Colonic mucosa (tissue), 4 donors: ENCODE data around the gene SPON1. TPM values are rescaled to one million over a fixed set of nuclear protein-coding genes. Genes with fewer than 3 reads are reported as not detected.

Experiments
- DNase-seq: peaks from one replicate; pipeline ENCODE4 v3.0.0-alpha.2; 2020
- H3K27ac ChIP-seq: fragments of 200-600 bp; one replicate; pipeline ENCODE4 v1.8.0; 2021
- H3K27me3 ChIP-seq: fragments of 200-600 bp; one replicate; pipeline ENCODE4 v1.8.0; 2021
- H3K36me3 ChIP-seq: fragments of 200-600 bp; one replicate; pipeline ENCODE4 v1.8.0; 2021
- H3K4me1 ChIP-seq: fragments of 200-600 bp; one replicate; pipeline ENCODE4 v1.8.0; 2021; ENCODE audit warnings: mild to moderate bottlenecking
- H3K4me3 ChIP-seq: fragments of 200-600 bp; one replicate; pipeline ENCODE4 v1.8.0; 2021
- H3K9ac ChIP-seq, 2 donors: one replicate each; pipeline ENCODE4 v1.7.0; 2013; ENCODE audit warnings: control low read depth in 2 of 2, low read depth in 2 of 2, low read length in 2 of 2
- H3K9me3 ChIP-seq: fragments of 200-600 bp; one replicate; pipeline ENCODE4 v1.8.0; 2021
- CTCF ChIP-seq: fragments of 200-600 bp; IDR thresholded peaks from one replicate; pipeline ENCODE4 v1.8.0; 2022; ENCODE audit warnings: antibody characterized with exemption, mild to moderate bottlenecking
- intact Hi-C: fragments of 100-400 bp; cut with DNase I; formaldehyde crosslinking; loops from one replicate; pipeline ENCODE4 v1.14.1; 2022
- total RNA-seq, 2 donors: library from RNA; stranded (reverse); fragmentation: NEBNext Ultra II Directional in 1 of 2; extraction: Animal tissue kit (Norgen Biotek cat#: 25700) in 1 of 2; gene quantifications; one replicate each; pipeline ENCODE4 v1.2.1, GENCODE V29; 2021
- donor health status: healthy.
- donor health status: DM: no; HTN: no; CAD: no.
- donor health status: DM: no; HTN: no; CAD: no.

Gene SPON1
- total RNA-seq, 2 donors from 2014 or later = 91.4 to 93.9 TPM

- Histone ChIP-seq H3K9me3 (no peaks in the 10 kb centered on the region), H3K27ac (no peak overlapping the region), H3K36me3 (no peaks in the 10 kb centered on the region), H3K4me3 (no peak overlapping the region), H3K4me1 (no peaks in the 10 kb centered on the region), H3K27me3 (no peaks in the 10 kb centered on the region), H3K9ac (no peak overlapping the region)
- TF ChIP-seq CTCF = no peak
- no peak for DNase-seq
- intact Hi-C loops = no loop called here
These were observed 105.2 kb downstream of the SPON1 start for GRCh38 chr11:14067686-14068085.

GRCh38 chr11:14070896-14071295, 108.4 kb downstream of the SPON1 start:
- Histone ChIP-seq H3K4me3 (no peak overlapping the region), H3K4me1 (no peaks in the 10 kb centered on the region), H3K27ac (no peak overlapping the region), H3K9ac (no peak overlapping the region), H3K27me3 (no peaks in the 10 kb centered on the region), H3K9me3 (no peaks in the 10 kb centered on the region), H3K36me3 (no peaks in the 10 kb centered on the region)
- no peak for TF ChIP-seq CTCF
- no peak for DNase-seq
- intact Hi-C loops = no loop called here

- intact Hi-C loops = no loop called here
- no peak for TF ChIP-seq CTCF
- H3K36me3 ChIP-seq = no peaks in the 10 kb centered on the region
- no peak overlapping the region for H3K9ac ChIP-seq
- no peak overlapping the region for H3K4me3 ChIP-seq
- no peak for DNase-seq
- H3K4me1 ChIP-seq = no peaks in the 10 kb centered on the region
- H3K27me3 ChIP-seq = no peaks in the 10 kb centered on the region
- H3K9me3 ChIP-seq = no peaks in the 10 kb centered on the region
- H3K27ac ChIP-seq = no peak overlapping the region
These were observed 111.4 kb downstream of the SPON1 start for GRCh38 chr11:14073849-14074476.

GRCh38 chr11:14075118-14076078, 112.9 kb downstream of the SPON1 start:
- H3K9me3 ChIP-seq = no peaks in the 10 kb centered on the region
- no peaks in the 10 kb centered on the region for H3K27me3 ChIP-seq
- TF ChIP-seq CTCF = no peak
- no peak for DNase-seq
- H3K36me3 ChIP-seq = no peaks in the 10 kb centered on the region
- no peaks in the 10 kb centered on the region for H3K4me1 ChIP-seq
- no peak overlapping the region for H3K27ac ChIP-seq
- intact Hi-C loops = no loop called here
- no peak overlapping the region for H3K4me3 ChIP-seq
- no peak overlapping the region for H3K9ac ChIP-seq

GRCh38 chr11:14079011-14079410, 116.5 kb downstream of the SPON1 start:
- TF ChIP-seq CTCF = no peak
- intact Hi-C loops = no loop called here
- Histone ChIP-seq H3K36me3 (no peaks in the 10 kb centered on the region), H3K9me3 (no peaks in the 10 kb centered on the region), H3K4me1 (no peaks in the 10 kb centered on the region), H3K9ac (no peak overlapping the region), H3K27me3 (no peaks in the 10 kb centered on the region), H3K4me3 (no peak overlapping the region), H3K27ac (no peak overlapping the region)
- no peak for DNase-seq
